ENCODE data around the gene PIWIL4.
"Not testable (repeated sequence)": the region's sequence is repeated elsewhere in the genome, so short reads cannot be mapped to it uniquely, and the experiment has no call there.

Gene PIWIL4

GRCh38 chr11:94560834-94561233 is 6.3 kb upstream of the PIWIL4 start:
- H3K9me3 Mint-ChIP-seq = no peaks in the 10 kb centered on the region
- H3K4me3 Mint-ChIP-seq = no peak overlapping the region
- no peak for DNase-seq
- H3K27me3 Mint-ChIP-seq = no peaks in the 10 kb centered on the region
- no peaks in the 10 kb centered on the region for H3K4me1 Mint-ChIP-seq (ENCODE audit: low read depth)
- no peak overlapping the region for H3K27ac Mint-ChIP-seq
- H3K36me3 Mint-ChIP-seq (ENCODE audit: low read depth) = no peaks in the 10 kb centered on the region

- Mint-ChIP-seq H3K36me3 (ENCODE audit: low read depth) (no peaks in the 10 kb centered on the region), H3K4me3 (no peak overlapping the region), H3K27me3 (no peaks in the 10 kb centered on the region), H3K4me1 (ENCODE audit: low read depth) (no peaks in the 10 kb centered on the region), H3K9me3 (no peaks in the 10 kb centered on the region), H3K27ac (no peak overlapping the region)
- DNase-seq = no peak
These were observed 3.9 kb upstream of the PIWIL4 start for GRCh38 chr11:94563176-94563847.

- no peaks in the 10 kb centered on the region for H3K27me3 Mint-ChIP-seq
- H3K9me3 Mint-ChIP-seq = no peaks in the 10 kb centered on the region
- no peaks in the 10 kb centered on the region for H3K36me3 Mint-ChIP-seq (ENCODE audit: low read depth)
- H3K4me1 Mint-ChIP-seq (ENCODE audit: low read depth) = no peaks in the 10 kb centered on the region
- H3K4me3 Mint-ChIP-seq = no peak overlapping the region
- H3K27ac Mint-ChIP-seq = no peak overlapping the region
- DNase-seq = no peak
These were observed 3.2 kb upstream of the PIWIL4 start for GRCh38 chr11:94563848-94564467.

GRCh38 chr11:94568200-94568599 is 1.0 kb downstream of the PIWIL4 start:
- Mint-ChIP-seq H3K27me3 (no peaks in the 10 kb centered on the region), H3K27ac (no peak overlapping the region), H3K4me1 (ENCODE audit: low read depth) (no peaks in the 10 kb centered on the region), H3K4me3 (no peak overlapping the region), H3K36me3 (ENCODE audit: low read depth) (no peaks in the 10 kb centered on the region), H3K9me3 (no peaks in the 10 kb centered on the region)
- no peak for DNase-seq

- Mint-ChIP-seq H3K4me3 (no peak overlapping the region), H3K27me3 (no peaks in the 10 kb centered on the region), H3K27ac (no peak overlapping the region), H3K9me3 (no peaks in the 10 kb centered on the region), H3K36me3 (ENCODE audit: low read depth) (no peaks in the 10 kb centered on the region), H3K4me1 (ENCODE audit: low read depth) (no peaks in the 10 kb centered on the region)
- no peak for DNase-seq
These were observed 1.5 kb downstream of the PIWIL4 start for GRCh38 chr11:94568717-94569116.

GRCh38 chr11:94572975-94573374 is 5.8 kb downstream of the PIWIL4 start:
- not testable (repeated sequence) for H3K4me1 Mint-ChIP-seq (ENCODE audit: low read depth); H3K9me3 Mint-ChIP-seq; H3K27ac Mint-ChIP-seq; H3K27me3 Mint-ChIP-seq; DNase-seq; H3K36me3 Mint-ChIP-seq (ENCODE audit: low read depth); H3K4me3 Mint-ChIP-seq

- no peak for DNase-seq
- no peak overlapping the region for H3K4me3 Mint-ChIP-seq
- H3K9me3 Mint-ChIP-seq = no peaks in the 10 kb centered on the region
- H3K4me1 Mint-ChIP-seq (ENCODE audit: low read depth) = no peaks in the 10 kb centered on the region
- no peak overlapping the region for H3K27ac Mint-ChIP-seq
- no peaks in the 10 kb centered on the region for H3K27me3 Mint-ChIP-seq
- no peaks in the 10 kb centered on the region for H3K36me3 Mint-ChIP-seq (ENCODE audit: low read depth)
These were observed 7.2 kb downstream of the PIWIL4 start for GRCh38 chr11:94574193-94574961.

GRCh38 chr11:94576306-94576705 is 9.1 kb downstream of the PIWIL4 start:
- no peaks in the 10 kb centered on the region for H3K27me3 Mint-ChIP-seq
- no peaks in the 10 kb centered on the region for H3K4me1 Mint-ChIP-seq (ENCODE audit: low read depth)
- no peaks in the 10 kb centered on the region for H3K36me3 Mint-ChIP-seq (ENCODE audit: low read depth)
- DNase-seq = no peak
- H3K27ac Mint-ChIP-seq = no peak overlapping the region
- no peak overlapping the region for H3K4me3 Mint-ChIP-seq
- H3K9me3 Mint-ChIP-seq = no peaks in the 10 kb centered on the region

- Mint-ChIP-seq H3K9me3 (no peaks in the 10 kb centered on the region), H3K36me3 (ENCODE audit: low read depth) (no peaks in the 10 kb centered on the region), H3K27ac (no peak overlapping the region), H3K27me3 (no peaks in the 10 kb centered on the region), H3K4me1 (ENCODE audit: low read depth) (peaks cover 9% of the 10 kb centered on the region), H3K4me3 (no peak overlapping the region)
- DNase-seq = no peak
These were observed 10.7 kb downstream of the PIWIL4 start for GRCh38 chr11:94577841-94578240.

GRCh38 chr11:94581926-94582325 is 14.8 kb downstream of the PIWIL4 start:
- Mint-ChIP-seq H3K36me3 (ENCODE audit: low read depth) (no peaks in the 10 kb centered on the region), H3K4me3 (no peak overlapping the region), H3K9me3 (no peaks in the 10 kb centered on the region), H3K4me1 (ENCODE audit: low read depth) (peaks cover 16% of the 10 kb centered on the region), H3K27me3 (no peaks in the 10 kb centered on the region), H3K27ac (no peak overlapping the region)
- DNase-seq = no peak

GRCh38 chr11:94583213-94583865 is 16.2 kb downstream of the PIWIL4 start:
- Mint-ChIP-seq H3K36me3 (ENCODE audit: low read depth) (no peaks in the 10 kb centered on the region), H3K9me3 (no peaks in the 10 kb centered on the region), H3K4me1 (ENCODE audit: low read depth) (peaks cover 16% of the 10 kb centered on the region), H3K27me3 (no peaks in the 10 kb centered on the region), H3K27ac (no peak overlapping the region), H3K4me3 (no peak overlapping the region)
- no peak for DNase-seq

GRCh38 chr11:94583866-94584500 is 16.8 kb downstream of the PIWIL4 start:
- no peak for DNase-seq
- H3K36me3 Mint-ChIP-seq (ENCODE audit: low read depth) = no peaks in the 10 kb centered on the region
- peaks cover 16% of the 10 kb centered on the region for H3K4me1 Mint-ChIP-seq (ENCODE audit: low read depth)
- H3K9me3 Mint-ChIP-seq = no peaks in the 10 kb centered on the region
- peak overlapping the region; percentile 9 for H3K27ac Mint-ChIP-seq
- H3K27me3 Mint-ChIP-seq = no peaks in the 10 kb centered on the region
- H3K4me3 Mint-ChIP-seq = no peak overlapping the region

GRCh38 chr11:94584978-94585377 is 17.8 kb downstream of the PIWIL4 start:
- H3K27ac Mint-ChIP-seq = no peak overlapping the region
- no peak overlapping the region for H3K4me3 Mint-ChIP-seq
- H3K27me3 Mint-ChIP-seq = no peaks in the 10 kb centered on the region
- H3K36me3 Mint-ChIP-seq (ENCODE audit: low read depth) = no peaks in the 10 kb centered on the region
- DNase-seq = no peak
- no peaks in the 10 kb centered on the region for H3K9me3 Mint-ChIP-seq
- H3K4me1 Mint-ChIP-seq (ENCODE audit: low read depth) = peaks cover 16% of the 10 kb centered on the region

- no peak overlapping the region for H3K27ac Mint-ChIP-seq
- no peak for DNase-seq
- H3K4me1 Mint-ChIP-seq (ENCODE audit: low read depth) = peaks cover 16% of the 10 kb centered on the region
- no peak overlapping the region for H3K4me3 Mint-ChIP-seq
- H3K9me3 Mint-ChIP-seq = no peaks in the 10 kb centered on the region
- H3K27me3 Mint-ChIP-seq = no peaks in the 10 kb centered on the region
- no peaks in the 10 kb centered on the region for H3K36me3 Mint-ChIP-seq (ENCODE audit: low read depth)
These were observed 18.2 kb downstream of the PIWIL4 start for GRCh38 chr11:94585399-94585798.
